ENCODE results near the gene ATP5F1B.

The ATP5F1B gene

DNA sequence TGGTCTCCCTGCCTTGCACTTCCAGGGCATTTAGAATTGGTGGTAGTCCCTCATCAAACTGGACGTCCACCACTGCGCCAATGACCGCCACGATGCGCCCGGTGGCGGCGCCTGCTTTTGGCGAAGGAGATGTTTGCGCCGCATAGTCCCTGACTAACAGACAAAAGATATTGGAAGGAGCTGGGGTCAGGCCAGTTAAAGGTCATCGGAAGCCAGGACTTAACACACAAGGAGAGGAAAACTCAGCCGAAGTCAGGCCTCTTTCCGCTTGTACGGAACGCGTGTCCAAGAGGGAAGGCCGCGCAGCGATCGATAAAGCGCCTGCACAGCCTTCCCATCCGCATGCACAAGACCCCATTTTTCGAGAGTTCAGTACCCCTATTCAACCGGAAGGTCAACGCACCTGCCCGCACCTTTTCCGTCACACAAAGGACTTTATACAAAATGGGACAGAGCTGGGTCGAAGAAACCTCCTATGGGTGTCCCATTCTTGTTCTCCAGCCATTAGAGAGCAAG, 525 bp downstream of the ATP5F1B start:
- DNase-seq: no peak

DNA sequence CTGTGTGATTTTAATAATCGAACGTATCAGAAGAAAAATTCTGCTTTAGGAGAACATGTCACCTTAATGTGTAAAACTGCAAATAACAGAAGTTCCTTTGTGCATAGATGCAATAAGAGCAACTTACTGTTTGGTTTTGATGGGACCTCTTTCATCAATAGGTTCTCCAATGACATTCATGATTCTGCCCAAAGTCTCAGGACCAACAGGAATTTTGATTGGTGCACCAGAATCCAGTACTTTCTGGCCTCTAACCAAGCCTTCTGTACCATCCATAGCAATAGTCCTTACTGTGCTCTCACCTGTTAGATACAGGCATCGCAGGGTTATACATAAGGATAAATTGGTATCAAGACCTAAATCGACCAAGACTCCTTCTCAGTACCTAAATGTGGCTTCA, 1.1 kb downstream of the ATP5F1B start:
- no peak for DNase-seq

DNA sequence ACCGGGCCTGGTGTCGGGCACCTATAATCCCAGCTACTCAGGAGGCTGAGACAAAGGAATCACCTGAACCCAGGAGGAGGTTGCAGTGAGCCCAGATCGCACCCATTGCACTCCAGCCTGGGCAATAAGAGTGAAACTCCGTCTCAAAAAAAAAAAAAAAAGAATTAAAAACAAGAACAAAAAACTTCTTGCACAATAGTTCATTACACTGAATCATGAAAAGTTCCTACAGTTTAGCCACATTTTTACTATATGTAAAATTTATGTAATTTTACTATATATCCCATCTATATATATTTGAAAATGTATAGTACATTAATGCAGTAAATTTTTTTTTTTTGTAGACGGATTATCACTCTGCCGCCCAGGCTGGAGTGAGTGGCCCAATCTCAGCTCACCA, 4.6 kb downstream of the ATP5F1B start:
- no peak for DNase-seq

DNA sequence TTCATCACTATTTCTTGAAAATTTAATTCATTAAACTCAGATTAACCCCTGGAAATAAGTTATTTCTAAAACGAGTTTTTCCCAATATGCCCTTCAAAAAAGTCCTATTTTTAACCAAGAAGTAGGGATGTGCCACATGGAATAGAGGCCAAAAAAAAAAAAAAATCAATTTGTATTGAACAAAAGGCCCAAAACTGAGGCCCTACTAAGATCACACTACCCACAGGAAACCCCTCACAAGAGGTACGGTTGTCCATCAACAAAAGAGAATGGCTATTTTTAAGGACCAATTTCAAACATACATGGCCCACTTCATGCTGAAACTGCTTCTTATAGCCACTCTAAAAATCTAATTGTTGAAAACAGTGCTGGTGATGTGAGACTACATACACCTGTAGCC, 8.2 kb downstream of the ATP5F1B start:
- no peak for DNase-seq

DNA sequence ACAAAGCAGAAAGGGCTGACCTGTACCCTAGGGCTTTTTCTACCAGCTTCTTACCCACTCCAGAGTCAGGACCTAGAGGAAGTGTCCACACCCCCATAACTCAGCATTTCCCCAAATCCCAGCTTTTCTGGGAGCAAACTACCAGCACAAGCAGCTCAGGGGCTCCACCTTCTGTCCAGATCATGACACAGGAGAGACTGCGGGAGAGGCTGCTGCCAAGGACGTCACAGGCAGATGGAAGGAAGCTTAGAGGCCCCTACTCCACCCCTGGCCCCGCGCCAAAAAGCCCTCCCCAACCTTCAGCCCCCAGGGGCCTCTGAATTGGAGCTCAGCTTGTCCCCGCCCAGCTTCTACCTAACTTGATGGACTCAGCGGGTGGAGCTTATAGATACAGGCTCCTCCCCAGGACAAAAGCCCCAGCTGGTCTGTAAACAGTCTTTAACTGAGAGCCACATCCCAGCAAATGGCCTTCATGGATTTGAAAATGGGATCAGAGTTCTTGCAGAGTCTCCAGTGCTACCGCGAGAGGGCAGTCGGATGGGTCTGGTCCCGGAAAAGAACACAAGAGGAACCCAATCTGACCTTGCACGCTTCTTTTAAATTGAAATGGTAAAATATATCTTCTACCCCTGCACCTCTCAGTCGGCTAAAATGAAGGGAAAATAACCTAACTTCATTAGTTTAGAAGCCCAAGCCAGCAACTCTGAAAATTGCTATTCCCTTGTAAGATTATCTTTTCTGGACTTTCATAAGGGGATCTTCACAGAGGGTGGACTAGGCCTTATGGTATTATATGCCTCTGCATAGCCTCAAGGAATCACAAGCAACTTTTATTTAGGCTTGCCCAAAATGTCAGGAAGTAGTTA, 8.9 kb downstream of the ATP5F1B start:
- peak; percentile 99 for DNase-seq

DNA sequence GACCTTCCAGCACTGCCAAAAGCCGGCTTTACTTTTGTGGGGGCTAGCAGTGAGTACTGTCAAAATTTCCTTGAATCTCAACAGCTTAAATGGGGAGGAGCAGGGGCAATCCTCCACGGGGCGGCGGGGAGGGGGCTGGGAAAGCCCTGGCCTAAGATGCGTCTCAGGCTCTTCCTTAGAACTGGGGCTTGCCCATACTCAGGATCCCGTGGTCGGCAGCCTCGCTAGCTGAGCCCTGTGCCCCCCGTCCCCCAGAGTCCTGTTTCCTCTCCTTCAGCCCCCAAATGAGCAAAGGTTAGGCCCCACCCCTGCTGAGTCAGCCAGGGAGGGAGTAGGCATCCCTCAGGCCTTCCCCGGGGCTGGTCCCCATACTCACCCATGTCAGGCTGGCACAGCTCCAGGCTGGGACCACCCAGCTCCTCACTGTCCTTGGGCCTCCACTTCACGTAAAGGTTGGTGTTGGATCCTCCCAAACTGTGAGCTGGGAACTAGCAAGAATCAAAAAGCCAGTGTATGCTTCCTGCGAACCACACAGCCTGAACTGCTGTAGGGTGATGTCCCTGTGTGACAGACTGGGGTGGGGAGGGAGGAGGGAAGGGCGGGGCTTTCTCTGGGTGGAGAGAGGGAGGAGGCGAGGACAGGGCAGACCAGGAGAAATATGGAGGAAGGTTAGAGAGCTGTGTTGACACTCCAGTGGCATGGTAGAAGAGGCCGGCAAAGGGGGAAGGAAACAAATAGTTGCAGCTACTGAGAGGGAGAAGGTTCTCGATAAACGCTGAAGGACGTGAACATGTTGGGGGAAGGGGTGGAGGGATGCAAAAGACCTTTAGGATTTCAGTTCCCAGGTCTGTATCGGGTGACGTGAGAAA, 9.7 kb downstream of the ATP5F1B start:
- peak; percentile 47 for DNase-seq

DNA sequence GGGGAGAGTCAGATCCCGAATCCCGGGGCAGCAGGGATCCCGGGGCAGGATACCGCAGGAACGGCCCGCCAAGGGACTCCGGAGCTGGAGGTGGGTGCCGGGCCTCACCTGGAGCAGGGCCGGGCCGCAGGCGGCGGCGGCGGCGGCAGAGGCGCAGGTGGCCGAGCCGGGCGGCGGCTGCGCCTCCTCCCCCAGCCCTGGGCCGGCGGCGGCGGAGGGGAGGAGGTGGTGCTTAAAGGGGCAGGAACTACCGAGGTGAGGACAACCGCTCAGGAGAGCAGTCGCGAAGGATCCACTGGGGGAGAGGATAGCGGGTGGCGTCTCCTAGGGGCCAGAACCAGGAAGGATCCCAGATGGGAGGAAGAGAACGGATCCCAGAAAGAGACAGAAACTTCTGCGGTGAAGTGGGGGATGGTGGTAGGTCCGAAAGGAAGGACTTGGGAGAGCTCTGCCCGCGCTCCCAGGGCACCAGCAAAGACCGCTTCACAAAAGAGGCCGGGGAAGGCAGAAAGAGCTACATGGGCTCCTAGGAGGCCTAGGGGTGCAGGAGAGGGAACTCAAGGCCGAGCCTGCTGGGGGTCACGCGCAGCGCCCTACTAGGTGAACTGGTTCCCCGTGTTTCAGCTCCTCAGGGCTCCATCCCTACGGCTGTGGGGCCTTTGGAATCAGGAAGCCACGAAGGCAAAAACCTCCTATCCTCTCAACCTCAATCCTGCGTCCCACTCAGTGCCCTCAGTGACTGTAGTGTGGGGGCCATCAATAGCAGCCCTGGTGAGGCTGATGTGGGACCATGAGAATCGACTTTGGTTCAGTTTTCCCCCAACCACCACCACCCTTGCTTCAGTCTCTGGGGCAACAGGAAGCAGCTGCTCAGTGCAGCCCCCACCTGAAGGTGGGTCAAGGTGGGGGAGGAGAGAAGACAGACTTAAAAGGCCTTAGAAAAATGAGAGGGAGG, 10.7 kb downstream of the ATP5F1B start:
- DNase-seq: peak; percentile 56

DNA sequence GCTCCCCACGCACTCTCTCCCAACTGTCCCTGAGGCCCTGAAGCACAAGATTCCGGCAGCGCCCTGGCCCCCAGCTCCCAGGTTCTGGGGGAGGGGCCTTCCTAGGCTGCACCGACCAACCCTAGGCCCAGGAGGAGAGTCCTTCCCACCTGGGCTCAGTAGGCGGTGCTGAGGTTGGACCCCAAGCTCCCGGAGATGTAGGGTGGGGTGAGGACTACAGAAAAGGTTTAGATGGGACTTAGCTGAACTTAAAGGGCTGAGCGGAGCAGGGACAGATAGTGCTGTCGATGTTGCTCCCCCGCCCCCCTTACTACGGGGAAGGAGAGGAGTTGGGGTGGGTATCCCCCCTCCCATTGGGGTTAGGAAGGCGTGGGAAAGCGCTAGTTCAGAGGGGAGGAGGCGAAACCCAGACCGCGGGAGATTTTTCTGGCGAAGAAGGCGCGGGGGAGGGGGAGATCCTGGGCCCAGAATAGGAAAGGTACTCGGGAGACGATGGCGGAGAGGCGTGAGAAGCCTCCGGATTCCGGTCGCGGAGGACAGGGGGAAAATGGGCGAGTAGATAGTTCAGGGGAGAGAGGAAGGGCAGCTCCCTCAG, 11.4 kb downstream of the ATP5F1B start:
- no peak for DNase-seq

DNA sequence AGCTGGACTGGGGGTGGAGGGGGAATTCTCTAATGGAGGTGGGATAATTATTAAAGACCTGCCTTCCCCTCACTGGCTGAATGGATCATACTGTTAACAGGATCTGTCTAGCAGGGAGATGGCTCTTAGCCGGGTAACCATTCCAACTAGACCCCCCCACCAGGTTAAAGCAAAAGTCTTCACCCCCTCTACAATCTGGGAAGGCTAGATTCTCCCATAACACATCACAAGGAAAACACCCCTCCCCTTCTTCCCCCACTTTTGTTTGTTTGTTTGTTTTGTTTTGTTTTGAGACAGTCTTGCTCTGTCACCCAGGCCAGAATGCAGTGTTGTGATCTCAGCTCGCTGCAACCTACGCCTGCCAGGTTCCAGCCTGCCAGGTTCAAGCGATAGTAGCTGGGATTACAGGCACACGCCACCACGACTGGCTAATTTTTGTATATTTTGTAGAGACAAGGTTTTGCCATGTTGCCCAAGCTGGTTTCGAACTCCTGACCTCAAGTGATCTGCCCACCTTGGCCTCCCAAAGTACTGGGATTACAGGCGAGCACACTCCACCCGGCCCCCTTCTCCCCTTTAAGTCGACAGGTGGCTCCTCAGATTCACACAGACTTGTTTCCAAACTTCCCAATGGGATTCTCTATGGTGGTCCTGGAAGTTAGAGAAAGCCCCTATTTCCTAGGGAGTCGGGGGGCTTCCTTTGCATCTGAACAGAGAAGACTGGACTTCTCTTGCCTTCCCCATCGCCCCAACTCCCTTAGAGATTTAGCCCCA, 12.1 kb downstream of the ATP5F1B start:
- no peak for DNase-seq

DNA sequence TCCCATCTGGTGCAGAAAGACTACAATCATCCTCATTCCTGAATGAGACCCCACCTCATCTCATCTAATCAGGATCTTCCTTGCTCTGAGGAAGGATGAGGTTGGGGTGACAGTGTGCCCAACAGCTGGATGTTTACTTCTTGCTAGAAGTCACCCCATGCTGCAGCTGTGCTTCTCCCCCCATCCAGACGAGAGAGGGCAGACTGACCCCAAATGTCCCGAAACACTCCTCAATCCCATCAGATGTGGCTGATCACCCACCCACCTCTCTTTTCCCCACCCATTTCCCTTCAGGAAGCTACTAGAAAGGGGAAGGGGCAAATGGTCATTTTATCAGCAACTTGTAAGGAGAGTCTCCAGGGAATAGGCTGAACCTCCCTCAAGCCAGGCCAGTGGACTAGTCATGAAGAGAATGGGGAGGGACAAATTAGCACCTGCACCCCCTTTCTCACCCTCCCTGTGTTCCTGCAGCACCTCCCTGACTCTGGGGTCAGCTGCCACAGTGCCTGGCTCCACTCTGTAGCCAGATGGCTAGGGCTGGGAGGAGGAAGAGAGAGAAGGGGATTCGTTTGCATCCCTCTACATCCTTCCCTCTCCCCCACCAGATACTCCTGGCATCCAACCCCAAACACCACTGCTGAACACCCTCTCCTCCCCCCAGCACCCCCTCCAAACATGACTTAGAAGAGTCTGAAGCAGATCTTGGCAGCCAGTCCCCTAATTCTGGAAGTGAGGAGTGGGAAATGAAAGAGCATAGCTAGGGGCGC, 12.9 kb downstream of the ATP5F1B start:
- DNase-seq: no peak

DNA sequence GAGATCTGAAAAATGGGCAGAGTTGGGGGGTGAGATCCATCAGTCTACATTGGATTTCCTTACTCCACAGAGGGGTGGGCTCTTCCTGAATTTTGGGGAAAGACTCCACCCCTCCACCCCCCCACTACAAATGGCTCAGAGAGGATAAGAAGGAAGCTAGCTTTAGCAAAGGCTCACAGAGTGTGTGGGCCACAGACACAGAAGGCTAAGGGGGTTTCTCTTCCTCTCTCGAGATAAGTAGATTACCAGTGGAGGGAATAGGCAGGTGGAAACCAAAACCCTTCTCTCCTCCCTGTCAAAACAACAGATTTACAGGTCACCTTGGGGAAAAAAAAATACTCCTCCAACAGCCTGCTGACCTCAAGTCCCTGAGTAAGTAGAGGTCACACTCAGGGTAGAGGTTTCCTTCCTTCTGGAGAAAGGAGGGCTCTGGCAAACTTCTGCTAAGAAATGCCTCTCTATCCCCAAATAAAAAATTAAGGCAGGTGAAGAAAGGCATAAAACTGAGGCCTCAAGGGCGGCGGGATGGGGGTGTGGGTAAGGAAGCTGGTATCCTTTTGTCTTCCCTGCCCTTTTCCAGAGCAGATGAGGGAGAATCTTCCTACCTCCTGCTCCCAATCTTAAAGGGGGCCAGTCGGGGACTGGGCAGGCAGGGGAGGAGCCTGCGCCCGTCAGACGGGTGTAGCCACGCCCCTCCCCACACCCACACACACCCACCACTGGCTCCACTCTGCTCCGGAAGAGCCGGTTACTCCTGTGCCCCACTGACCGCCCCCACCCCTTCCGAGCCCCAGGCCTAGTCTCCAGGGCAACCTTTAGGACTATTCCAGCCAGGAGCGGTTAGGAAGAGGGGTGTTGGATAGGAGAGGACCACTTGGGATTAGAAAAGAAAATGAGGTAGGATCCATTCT, 13.7 kb downstream of the ATP5F1B start:
- DNase-seq: no peak

DNA sequence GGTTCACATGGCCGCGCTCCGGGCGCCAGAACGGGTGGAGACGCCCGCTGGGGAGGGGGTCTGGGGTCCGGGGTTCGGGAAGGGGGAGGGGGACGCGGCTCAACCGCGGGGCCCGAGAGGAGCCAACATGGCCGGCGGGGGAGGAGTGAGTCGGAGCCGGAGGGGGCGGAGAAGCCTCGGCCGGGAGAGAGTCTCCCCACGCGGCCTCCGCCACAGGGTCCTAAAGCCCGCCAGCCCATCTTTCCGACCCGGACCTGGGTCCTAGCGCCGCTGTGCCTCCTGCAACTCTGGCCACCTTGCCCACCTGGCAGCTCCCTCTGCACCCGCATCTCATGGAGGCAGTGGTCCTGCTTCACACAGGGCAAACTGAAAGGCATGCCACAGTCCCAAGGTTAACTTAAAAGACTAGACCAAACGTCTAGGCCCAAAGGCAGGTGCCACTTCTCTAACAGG, 15.6 kb downstream of the ATP5F1B start, which contains the start of gene BAZ2A:
BAZ2A (minus strand) TSS at position 147 of the 453 bp plus-strand sequence. CDS start 12,796 bp downstream, outside the sequence.
- peak; percentile 38 for DNase-seq

DNA sequence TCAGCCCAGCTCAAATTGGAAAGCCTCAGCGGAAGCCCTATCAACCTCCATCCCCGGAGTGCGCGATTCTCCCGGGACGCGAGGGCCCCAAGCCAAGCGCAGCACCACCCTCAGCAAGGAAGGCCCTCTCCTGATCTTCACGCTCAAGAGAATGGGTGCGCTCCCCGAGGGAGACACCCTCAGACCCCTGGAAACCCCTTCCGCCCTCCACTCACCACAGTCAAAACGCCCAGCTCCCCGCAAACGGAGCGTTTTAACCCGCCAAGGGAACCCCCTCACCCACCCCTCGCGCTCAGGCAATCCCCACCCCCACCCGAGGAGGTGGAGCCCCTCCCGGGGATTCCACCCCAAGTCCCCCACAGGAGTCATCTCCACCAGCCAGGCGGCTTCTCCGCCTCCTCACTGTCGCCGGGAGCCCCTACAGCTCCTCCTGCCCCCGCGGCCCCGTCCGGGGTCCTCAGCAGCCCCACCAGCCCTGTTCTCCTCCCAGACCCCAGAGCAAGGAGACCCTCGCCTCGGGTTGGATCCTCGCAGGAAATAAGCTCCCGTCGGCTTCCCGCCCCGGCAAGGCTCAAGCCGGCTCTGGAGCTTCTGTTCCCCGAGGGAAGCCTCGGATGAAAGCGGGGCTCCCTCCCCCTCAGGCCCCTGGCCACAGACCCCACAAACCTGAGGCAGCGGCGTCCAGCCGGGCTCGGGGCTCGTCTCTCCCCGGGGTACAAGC, 16.2 kb downstream of the ATP5F1B start:
- DNase-seq: no peak

DNA sequence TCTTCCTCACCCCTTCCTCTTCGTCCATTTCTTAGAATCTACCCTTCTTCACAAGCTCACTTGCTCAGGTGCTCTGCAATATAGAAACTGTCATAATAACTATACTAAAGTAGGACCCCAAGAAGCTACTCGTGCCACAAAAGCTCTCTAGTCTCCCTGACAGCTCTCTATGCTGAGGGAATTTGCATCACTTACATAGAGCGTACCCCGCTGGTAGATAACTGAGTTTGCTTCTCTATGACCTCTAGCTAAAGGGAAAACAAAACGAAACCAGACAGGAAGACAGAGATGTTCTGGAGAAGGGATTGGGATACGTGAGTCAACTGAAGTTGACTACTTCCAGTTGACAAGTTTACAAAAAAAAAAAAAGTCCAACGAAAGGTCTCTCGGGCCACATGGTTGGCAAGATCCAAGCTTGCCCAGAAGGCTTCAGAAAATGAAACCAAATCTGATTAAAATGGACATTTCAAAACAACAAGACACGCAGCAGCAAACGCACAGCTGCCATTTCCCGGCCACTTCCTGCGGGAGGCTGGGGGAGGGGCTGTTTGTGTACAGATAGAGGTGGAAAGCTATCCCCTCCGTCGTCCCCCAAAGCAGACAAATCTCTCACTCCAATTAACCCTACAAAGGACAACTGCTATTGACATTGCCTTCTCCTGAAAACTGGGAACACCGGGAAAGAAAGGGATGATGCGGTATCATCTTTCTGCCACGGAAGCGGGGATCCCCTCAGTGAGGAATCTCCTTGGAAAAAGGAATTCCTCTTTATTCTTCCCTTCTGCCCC, 16.9 kb downstream of the ATP5F1B start:
- no peak for DNase-seq

DNA sequence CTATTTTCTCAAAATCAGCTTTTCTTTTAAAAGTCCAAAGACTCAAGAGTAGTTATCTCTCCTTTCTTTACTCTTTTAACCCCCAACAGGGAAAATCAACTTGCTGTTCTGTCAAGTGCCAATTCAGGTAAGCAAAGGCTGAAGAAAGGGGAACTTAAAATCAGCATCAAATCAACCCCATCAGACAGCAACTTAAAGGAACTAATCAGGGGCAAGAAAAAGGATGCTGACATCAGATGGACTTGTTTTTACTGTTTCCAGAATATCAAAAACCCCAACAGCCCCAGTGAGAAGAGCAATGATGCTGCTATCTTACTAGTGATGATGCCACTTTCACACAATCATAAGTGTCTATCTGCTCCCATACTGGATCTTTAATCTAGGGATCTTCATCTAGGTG, 19.1 kb downstream of the ATP5F1B start:
- DNase-seq: no peak

DNA sequence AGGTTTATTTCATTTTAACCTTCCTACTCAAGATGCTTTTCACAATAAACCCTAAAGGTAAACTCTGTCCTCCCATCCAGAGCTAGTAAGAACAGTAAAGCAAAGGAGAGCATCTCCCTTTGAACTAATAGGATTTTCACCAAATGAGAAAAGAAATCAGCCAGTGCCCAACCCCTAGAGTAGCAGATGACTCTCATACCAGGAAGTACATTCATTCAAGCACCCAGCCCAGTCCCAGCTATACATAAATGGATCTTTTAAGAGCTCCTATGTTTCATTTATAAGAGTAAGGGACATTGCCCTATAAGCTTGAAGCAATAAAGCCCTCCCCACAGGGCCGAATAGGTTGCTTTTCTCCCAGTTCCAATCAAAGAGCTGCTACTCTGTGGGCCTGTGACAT, 23.2 kb downstream of the ATP5F1B start:
- no peak for DNase-seq

DNA sequence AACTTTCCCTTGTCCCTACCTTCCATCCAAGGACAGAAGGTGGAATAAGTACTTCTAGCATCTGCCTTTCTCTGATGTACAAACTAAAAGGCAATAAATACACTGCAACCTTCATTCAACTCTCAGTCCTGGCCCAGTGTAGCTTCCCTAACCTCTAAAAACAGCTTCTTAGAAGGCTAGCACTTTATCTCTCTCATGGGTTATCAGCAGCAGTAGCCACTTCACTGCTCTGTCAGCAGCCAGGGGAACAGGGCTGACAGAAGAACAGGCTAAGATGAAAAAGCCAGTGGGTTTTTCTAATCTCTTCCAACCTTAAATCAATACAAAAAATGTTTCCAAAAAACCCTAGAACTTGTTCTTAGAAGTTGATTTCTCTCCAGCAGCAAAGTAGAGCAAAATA, 28.9 kb downstream of the ATP5F1B start:
- no peak for DNase-seq

DNA sequence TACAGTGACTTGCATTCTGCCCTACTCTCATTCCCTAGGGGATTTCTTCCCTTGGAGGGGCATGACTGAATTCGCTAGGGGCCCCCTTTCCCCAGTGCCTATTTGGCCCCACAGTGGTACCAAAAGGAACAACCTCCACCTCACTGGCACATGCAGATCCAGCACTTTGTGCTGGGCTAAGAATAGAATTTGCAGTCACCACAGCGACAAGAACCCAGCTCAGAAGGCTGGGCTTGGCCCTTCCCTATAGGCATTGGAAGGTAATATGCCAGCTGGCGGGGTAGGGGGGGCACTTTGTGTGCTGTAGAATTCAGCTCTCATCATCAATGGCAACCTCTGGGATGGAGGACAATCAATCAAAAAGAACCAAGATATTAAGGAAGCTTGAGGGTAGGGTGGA, 29.5 kb downstream of the ATP5F1B start:
- no peak for DNase-seq

Data from NCI-H446 treated with DMSO at 0.1 percent for 48 hours (cell line).